Measurements from ENCODE around the gene KRTAP1-5. TPM values are rescaled to one million over a fixed set of nuclear protein-coding genes. Genes with fewer than 3 reads are reported as not detected.

KRTAP1-5 gene
- total and polyA plus RNA-seq, 4 donors, result not detected

- TF ChIP-seq ATF3 (IDR thresholded peaks at IDR 0.05) (no peak), MAX (IDR thresholded peaks at IDR 0.05) (no peak), JUND (IDR thresholded peaks at IDR 0.05) (no peak), TAF1 (conservative IDR thresholded peaks at IDR 0.05) (no peak), YY1 (IDR thresholded peaks at IDR 0.05) (no peak), NR2F2 (IDR thresholded peaks at IDR 0.05) (no peak), RAD21 (IDR thresholded peaks at IDR 0.05) (no peak), CTCF (IDR thresholded peaks at IDR 0.05; ENCODE audit: low read depth, low read length, missing input control) (no peak), GABPA (IDR thresholded peaks at IDR 0.05 in 1 of 2, conservative IDR thresholded peaks at IDR 0.05 in 1 of 2) (no peak), HNF4G (IDR thresholded peaks at IDR 0.05) (no peak), FOXA2 (IDR thresholded peaks at IDR 0.05) (no peak), REST (IDR thresholded peaks at IDR 0.05) (no peak), RXRA (IDR thresholded peaks at IDR 0.05) (no peak)
- Histone ChIP-seq H3K36me3 (ENCODE audit: control insufficient read depth in 4 of 4, insufficient read depth in 3 of 4, low read depth in 1 of 4, low read length in 3 of 4) (no peaks in the 10 kb centered on the region), H3K9me3 (ENCODE audit: control insufficient read depth in 4 of 4, low read length in 3 of 4) (no peaks in the 10 kb centered on the region), H3K27me3 (ENCODE audit: control insufficient read depth in 4 of 4, insufficient read depth in 4 of 4, low read length in 3 of 4) (peaks cover 0 to 4% (median 0%) of the 10 kb centered on the region in 4 donors), H3K4me3 (ENCODE audit: low read depth in 1 of 3, low read length in 3 of 3) (no peak overlapping the region), H3K9ac (ENCODE audit: low read depth in 1 of 2, low read length in 2 of 2) (no peak overlapping the region), H3K27ac (ENCODE audit: low read depth in 1 of 2, low read length in 2 of 2) (no peak overlapping the region), H3K4me1 (ENCODE audit: control insufficient read depth in 4 of 4, insufficient read depth in 4 of 4, low read length in 3 of 4) (no peaks in the 10 kb centered on the region)
- DNase-seq (ENCODE audit: low spot score), result no peak
- WGBS, result 78% methylated on average over 3 of the region's 3 CpGs
Measured at GRCh38 chr17:41013181-41013580, 13.8 kb downstream of the KRTAP1-5 start.

- no peak for TF ChIP-seq RAD21 (IDR thresholded peaks at IDR 0.05)
- no peak for TF ChIP-seq CTCF (IDR thresholded peaks at IDR 0.05; ENCODE audit: low read depth, low read length, missing input control)
- TF ChIP-seq JUND (IDR thresholded peaks at IDR 0.05), result no peak
- Histone ChIP-seq H3K27me3 (ENCODE audit: control insufficient read depth in 4 of 4, insufficient read depth in 4 of 4, low read length in 3 of 4) (peaks cover 0 to 4% (median 0%) of the 10 kb centered on the region in 4 donors), H3K9me3 (ENCODE audit: control insufficient read depth in 4 of 4, low read length in 3 of 4) (no peaks in the 10 kb centered on the region), H3K4me3 (ENCODE audit: low read depth in 1 of 3, low read length in 3 of 3) (no peak overlapping the region), H3K4me1 (ENCODE audit: control insufficient read depth in 4 of 4, insufficient read depth in 4 of 4, low read length in 3 of 4) (no peaks in the 10 kb centered on the region), H3K27ac (ENCODE audit: low read depth in 1 of 2, low read length in 2 of 2) (no peak overlapping the region), H3K9ac (ENCODE audit: low read depth in 1 of 2, low read length in 2 of 2) (no peak overlapping the region), H3K36me3 (ENCODE audit: control insufficient read depth in 4 of 4, insufficient read depth in 3 of 4, low read depth in 1 of 4, low read length in 3 of 4) (no peaks in the 10 kb centered on the region)
- no peak for DNase-seq (ENCODE audit: low spot score)
- 79% methylated on average over 6 of the region's 6 CpGs for WGBS
Measured at GRCh38 chr17:41012326-41013120, 14.5 kb downstream of the KRTAP1-5 start.

Data from liver (tissue), 9 donors.